Esophagus muscularis mucosa (tissue), 4 donors: ENCODE data around the gene KLHL3. TPM values are rescaled to one million over a fixed set of nuclear protein-coding genes. Genes with fewer than 3 reads are reported as not detected.

Experiments used
- DNase-seq: peaks from one replicate; pipeline ENCODE4 v3.0.0-alpha.2; 2017; ENCODE audit errors: extremely low spot score
- H3K27ac ChIP-seq, 4 donors: fragments of 200-600 bp; sonication (generic); replicated peaks in 1 of 4; 1 replicate in 3 of 4; 2 replicates in 1 of 4; pipeline ENCODE4 v1.5.1; 2016 to 2019; ENCODE audit warnings: mild to moderate bottlenecking in 1 of 4
- H3K27me3 ChIP-seq, 4 donors: fragments of 200-600 bp; sonication (generic); one replicate each; pipeline versions ENCODE4 v1.5.1 to v1.6.0; 2016 to 2019
- H3K36me3 ChIP-seq, 4 donors: fragments of 200-600 bp; sonication (generic); one replicate each; pipeline ENCODE4 v1.5.1; 2016 to 2019
- H3K4me1 ChIP-seq, 4 donors: fragments of 200-600 bp; sonication (generic); one replicate each; pipeline ENCODE4 v1.5.1; 2016 to 2019
- H3K4me3 ChIP-seq, 4 donors: fragments of 200-600 bp; sonication (generic); 1 replicate in 2 of 4; 2 replicates in 2 of 4; pipeline ENCODE4 v1.5.1; 2016 to 2019; ENCODE audit warnings: mild to moderate bottlenecking in 4 of 4, moderate library complexity in 1 of 4
- H3K9me3 ChIP-seq, 4 donors: fragments of 200-600 bp; sonication (generic); 1 replicate in 3 of 4; 2 replicates in 1 of 4; pipeline ENCODE4 v1.5.1; 2016 to 2019
- EP300 ChIP-seq: sonication (generic); formaldehyde crosslinking; IDR thresholded peaks from one replicate; pipeline ENCODE4 v1.6.1; 2017; ENCODE audit warnings: antibody characterized with exemption
- POLR2A ChIP-seq: fragments of 450-650 bp; IDR thresholded peaks from one replicate; pipeline ENCODE4 v1.6.1; 2017; ENCODE audit warnings: antibody characterized with exemption, moderate library complexity, mild to moderate bottlenecking, low read depth
- POLR2AphosphoS5 ChIP-seq, 2 donors: sonication (generic); formaldehyde crosslinking; IDR thresholded peaks; one replicate each; pipeline ENCODE4 v1.6.1; 2017; ENCODE audit warnings: antibody characterized with exemption in 2 of 2
- WGBS: methylation state at CpG from one replicate; pipeline ENCODE4 v1.1.5; 2018; 5-methylcytosine and 5-hydroxymethylcytosine counted together
- intact Hi-C: fragments of 100-400 bp; cut with DNase I; formaldehyde crosslinking; loops from one replicate; pipeline ENCODE4 v1.15.1; 2023
- small RNA-seq, 3 donors: library from RNA; depleted of rRNA; stranded (forward); fragments of <200 nt; gene quantifications; one replicate each; pipeline ENCODE3, GENCODE V24; 2016
- total RNA-seq, 4 donors: library from RNA; depleted of rRNA; stranded (reverse); fragments of >200 nt; gene quantifications; one replicate each; pipeline versions ENCODE4 v1.1.0 to v1.2.1, GENCODE V29; 2016
- TF ChIP-seq, protein P1 (sequence below), 3 experiments: fragments of 200-600 bp in 2 of 3; fragments of 450-650 bp in 1 of 3; sonication (generic) in 2 of 3; IDR thresholded peaks; one replicate each; pipeline ENCODE4 v1.5.1; 2017 to 2019; ENCODE audit warnings: antibody characterized with exemption in 3 of 3, mild to moderate bottlenecking in 2 of 3, moderate library complexity in 1 of 3

The KLHL3 gene
- total RNA-seq, 4 donors from 2014 or later: 3.0 to 7.8 (median 5.6) TPM

GRCh38 chr5:137570070-137570469 lies 165.8 kb downstream of the KLHL3 start:
- H3K4me1 ChIP-seq: no peaks in the 10 kb centered on the region
- DNase-seq: peak; percentile 88
- 86% methylated on average over 6 of the region's 6 CpGs for WGBS

More at GRCh38 chr5:137570070-137570469, 165.8 kb downstream of the KLHL3 start:
- Histone ChIP-seq H3K9me3 (no peaks in the 10 kb centered on the region), H3K36me3 (no peaks in the 10 kb centered on the region), H3K4me3 (no peak overlapping the region), H3K27ac (no peak overlapping the region), H3K27me3 (peaks cover 0 to 12% (median 0%) of the 10 kb centered on the region in 4 donors)
- TF ChIP-seq POLR2A (no peak), EP300 (no peak), POLR2AphosphoS5 (IDR thresholded peaks at IDR 0.05) (no peak)
- TF ChIP-seq, protein P1, sequence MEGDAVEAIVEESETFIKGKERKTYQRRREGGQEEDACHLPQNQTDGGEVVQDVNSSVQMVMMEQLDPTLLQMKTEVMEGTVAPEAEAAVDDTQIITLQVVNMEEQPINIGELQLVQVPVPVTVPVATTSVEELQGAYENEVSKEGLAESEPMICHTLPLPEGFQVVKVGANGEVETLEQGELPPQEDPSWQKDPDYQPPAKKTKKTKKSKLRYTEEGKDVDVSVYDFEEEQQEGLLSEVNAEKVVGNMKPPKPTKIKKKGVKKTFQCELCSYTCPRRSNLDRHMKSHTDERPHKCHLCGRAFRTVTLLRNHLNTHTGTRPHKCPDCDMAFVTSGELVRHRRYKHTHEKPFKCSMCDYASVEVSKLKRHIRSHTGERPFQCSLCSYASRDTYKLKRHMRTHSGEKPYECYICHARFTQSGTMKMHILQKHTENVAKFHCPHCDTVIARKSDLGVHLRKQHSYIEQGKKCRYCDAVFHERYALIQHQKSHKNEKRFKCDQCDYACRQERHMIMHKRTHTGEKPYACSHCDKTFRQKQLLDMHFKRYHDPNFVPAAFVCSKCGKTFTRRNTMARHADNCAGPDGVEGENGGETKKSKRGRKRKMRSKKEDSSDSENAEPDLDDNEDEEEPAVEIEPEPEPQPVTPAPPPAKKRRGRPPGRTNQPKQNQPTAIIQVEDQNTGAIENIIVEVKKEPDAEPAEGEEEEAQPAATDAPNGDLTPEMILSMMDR (IDR thresholded peaks at IDR 0.05): no peak
- intact Hi-C loops: no loop called here

Small RNA genes lying within 50 kb of the gene (small RNA-seq; reads per million reads assigned to genes)
- 17.8 to 35.6 (median 19.3) reads per million in 3 donors for gene MIR874

Other genes with a start within 250 kb of the KLHL3 start
- 10 to 100 TPM; 39.0 to 52.4 (median 45.6) TPM for gene SPOCK1, start 236.8 kb downstream of the KLHL3 start, total RNA-seq
- gene HNRNPA0, start 18.3 kb upstream of the KLHL3 start, total RNA-seq: 10 to 100 TPM; 12.9 to 15.2 (median 14.7) TPM
- 10 to 100 TPM; 19.4 to 35.6 (median 30.0) TPM for gene MYOT, start 131.8 kb upstream of the KLHL3 start, total RNA-seq
- under 1 TPM in 1 of 4 donors, not detected in 3; 0.39 TPM for gene PKD2L2, start 153.4 kb upstream of the KLHL3 start, total RNA-seq